Subcutaneous preadipocyte (primary cell): Measurements from ENCODE around the gene ZNF133. TPM values are rescaled to one million over a fixed set of nuclear protein-coding genes. Genes with fewer than 3 reads are reported as not detected.

Source experiments
- small RNA-seq: library from RNA; depleted of rRNA; stranded (forward); fragments of <200 nt; gene quantifications from one replicate; pipeline ENCODE3, GENCODE V24; 2012
- total RNA-seq: library from RNA; depleted of rRNA; stranded (reverse); fragments of >200 nt; gene quantifications from 2 replicates; pipeline ENCODE4 v1.2.3, GENCODE V29; 2012

Gene ZNF133
- 11.1 and 17.3 TPM in 2 replicates for total RNA-seq

GRCh38 chr20:18287915-18288748, at the start of gene ZNF133:
ZNF133 (plus strand) TSS chr20:18288527; CDS start chr20:18305687, 17,160 bp downstream.

Small RNA genes lying within 50 kb of the gene (small RNA-seq; reads per million reads assigned to genes)
- 0.08 reads per million for gene RN7SL14P
- 0.46 reads per million, percentile 26 among the genes with 10 or more reads in this experiment for gene RNU2-56P

Other genes starting within 250 kb of the ZNF133 start
- not detected in 2 replicates for gene OVOL2, start 230.6 kb upstream of the ZNF133 start, total RNA-seq
- gene KAT14, start 150.7 kb upstream of the ZNF133 start, total RNA-seq = 13.6 and 13.7 TPM in 2 replicates
- gene PET117, start 150.7 kb upstream of the ZNF133 start, total RNA-seq = 8.2 and 8.5 TPM in 2 replicates
- 0.73 and 1.2 TPM in 2 replicates for gene DZANK1, start 178.5 kb downstream of the ZNF133 start, total RNA-seq
- gene POLR3F, start 178.9 kb downstream of the ZNF133 start, total RNA-seq = 15.1 and 17.8 TPM in 2 replicates
- gene RBBP9, start 208.7 kb downstream of the ZNF133 start, total RNA-seq = 17.6 and 22.1 TPM in 2 replicates
- 48.5 and 66.7 TPM in 2 replicates for gene SEC23B, start 219.4 kb downstream of the ZNF133 start, total RNA-seq